Measurements from ENCODE around the gene CUL5.
"Not testable (repeated sequence)": the region's sequence is repeated elsewhere in the genome, so short reads cannot be mapped to it uniquely, and the experiment has no call there.

The CUL5 gene

GRCh38 chr11:108115500-108116140 lies 106.9 kb downstream of the CUL5 start:
- DNase-seq (ENCODE audit: low spot score), result peak; percentile 60

GRCh38 chr11:108117746-108118371 lies 109.2 kb downstream of the CUL5 start:
- no peak for DNase-seq (ENCODE audit: low spot score)

GRCh38 chr11:108120936-108121273 lies 112.2 kb downstream of the CUL5 start:
- not testable (repeated sequence) for DNase-seq (ENCODE audit: low spot score)

DNA sequence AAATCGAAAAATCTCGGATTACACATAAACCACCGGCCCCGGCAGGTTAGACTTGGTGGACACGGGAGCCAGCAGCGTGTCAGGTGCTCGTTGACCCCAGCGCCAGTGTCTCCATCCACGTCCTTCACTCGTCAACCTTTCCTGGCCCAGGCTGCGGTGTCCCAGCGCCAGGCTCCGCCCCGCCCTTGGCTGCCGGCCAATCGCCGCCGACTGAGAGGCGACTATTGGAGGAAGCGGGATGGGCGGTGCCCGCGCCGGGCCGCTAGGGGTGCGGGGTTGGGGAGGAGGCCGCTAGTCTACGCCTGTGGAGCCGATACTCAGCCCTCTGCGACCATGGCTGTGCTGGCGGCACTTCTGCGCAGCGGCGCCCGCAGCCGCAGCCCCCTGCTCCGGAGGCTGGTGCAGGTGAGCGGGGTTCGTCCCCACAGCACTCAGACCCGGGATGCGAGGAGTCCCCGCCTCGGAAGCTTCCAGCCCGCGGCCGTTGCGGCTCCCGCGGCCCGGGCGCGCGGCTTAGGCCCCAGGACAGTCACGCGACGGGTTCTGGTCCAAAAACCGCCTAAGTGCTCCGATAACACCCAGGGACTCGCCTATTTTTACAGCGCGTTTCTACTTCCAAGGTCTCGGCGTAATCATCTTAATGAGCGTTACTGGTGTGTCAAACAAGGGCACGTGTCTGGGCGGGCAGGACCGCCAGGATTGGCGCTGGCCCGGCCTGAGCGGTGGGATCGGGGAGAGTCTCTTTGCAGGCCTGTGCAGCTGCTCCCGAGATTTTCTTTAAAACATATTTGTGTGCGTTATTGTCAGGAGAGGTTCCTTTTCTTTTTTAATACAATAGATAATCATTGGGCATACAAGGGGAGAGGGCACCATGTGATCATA lies 112.8 kb downstream of the CUL5 start, which contains the start of gene ACAT1:
Gene ACAT1, plus strand, starts transcription at position 294 of the 882 bp plus-strand sequence. Its CDS starts 40 bp downstream, at position 334.
- DNase-seq (ENCODE audit: low spot score), result peak; percentile 95

DNA sequence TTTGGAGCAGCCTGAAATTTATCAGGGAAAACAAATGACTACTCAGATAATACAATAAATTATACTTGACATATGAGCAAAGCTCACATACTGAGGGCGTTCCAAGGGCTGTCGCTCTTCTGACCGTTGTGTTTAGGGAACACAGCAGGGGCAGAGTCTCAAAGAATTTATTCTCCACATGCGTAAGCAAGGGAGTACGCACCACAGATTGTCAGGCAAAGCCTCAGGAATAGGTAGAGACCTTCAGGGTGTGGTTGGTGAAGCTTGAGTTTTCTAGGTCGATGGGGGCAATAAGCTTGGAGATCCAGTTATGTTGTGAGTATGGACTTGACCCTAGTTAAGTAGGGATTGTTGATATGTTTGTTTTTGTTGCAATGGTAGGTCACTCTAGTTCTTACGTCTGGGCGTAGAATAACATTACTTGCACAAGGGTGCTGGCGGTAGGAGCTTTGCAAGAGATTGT lies 113.5 kb downstream of the CUL5 start:
- DNase-seq (ENCODE audit: low spot score), result no peak

GRCh38 chr11:108125096-108125495 lies 116.4 kb downstream of the CUL5 start:
- no peak for DNase-seq (ENCODE audit: low spot score)

GRCh38 chr11:108128772-108129171 lies 120.1 kb downstream of the CUL5 start:
- no peak for DNase-seq (ENCODE audit: low spot score)

DNA sequence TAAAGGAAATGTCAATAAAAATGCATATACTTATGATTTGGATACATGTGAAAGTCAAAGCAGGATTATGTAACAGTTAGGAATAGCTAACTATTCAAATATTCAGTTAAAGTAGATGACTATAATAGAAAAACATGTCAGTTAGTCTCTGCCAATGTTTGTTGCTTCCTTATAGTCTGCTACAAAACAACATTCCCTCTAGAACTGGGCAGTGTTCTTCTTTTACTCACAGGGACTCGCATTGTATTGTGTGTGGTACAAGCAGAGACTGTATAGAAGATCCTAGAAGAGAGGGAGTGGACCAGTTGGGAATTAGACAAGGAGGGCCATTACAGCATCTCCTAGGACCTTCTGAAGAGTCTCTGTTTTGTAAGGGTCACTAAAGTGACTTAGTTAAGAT lies 123.3 kb downstream of the CUL5 start:
- no peak for DNase-seq (ENCODE audit: low spot score)

DNA sequence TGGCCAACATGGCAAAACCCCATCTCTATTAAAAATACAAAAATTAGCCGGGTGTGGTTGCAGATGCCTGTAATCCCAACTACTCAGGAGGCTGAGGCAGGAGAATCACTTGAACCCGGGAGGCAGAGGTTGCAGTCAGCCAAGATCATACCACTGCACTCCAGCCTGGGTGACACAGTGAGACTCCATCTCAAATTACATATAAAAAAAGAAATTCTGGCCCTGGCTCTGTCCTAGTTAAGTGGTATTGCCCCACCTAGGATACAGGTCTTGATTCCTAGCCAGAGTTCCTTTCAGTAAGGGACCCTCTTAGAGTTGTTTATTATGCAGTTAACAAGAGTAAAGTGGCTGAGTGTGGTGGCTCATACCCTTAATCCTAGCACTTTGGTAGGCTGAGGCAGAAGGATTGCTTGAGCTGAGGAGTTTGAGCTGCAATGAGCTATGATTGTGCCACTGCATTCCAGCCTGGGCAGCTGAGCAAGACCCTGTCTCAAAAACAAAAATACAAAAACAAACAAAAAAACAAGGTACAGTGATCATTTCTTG lies 124.4 kb downstream of the CUL5 start:
- DNase-seq (ENCODE audit: low spot score), result not testable (repeated sequence)

- DNase-seq (ENCODE audit: low spot score), result no peak
Measured at GRCh38 chr11:108135845-108136544, 127.3 kb downstream of the CUL5 start.

- DNase-seq (ENCODE audit: low spot score), result no peak
Measured at GRCh38 chr11:108137212-108137611, 128.5 kb downstream of the CUL5 start.

DNA sequence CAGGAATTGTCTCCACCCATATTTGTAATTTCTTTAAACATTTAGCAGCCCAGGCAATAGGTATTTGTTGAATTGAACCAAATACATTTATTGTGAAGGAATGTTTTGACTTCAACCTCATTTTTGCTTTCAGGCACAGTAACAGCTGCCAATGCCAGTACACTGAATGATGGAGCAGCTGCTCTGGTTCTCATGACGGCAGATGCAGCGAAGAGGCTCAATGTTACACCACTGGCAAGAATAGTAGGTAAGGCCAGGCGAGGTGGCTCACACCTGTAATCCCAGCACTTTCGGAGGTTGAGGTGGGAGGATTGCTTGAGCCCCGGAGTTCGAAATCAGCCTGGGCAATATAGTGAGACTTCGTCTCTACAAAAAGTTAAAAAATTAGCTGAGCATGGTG lies 133.6 kb downstream of the CUL5 start:
- no peak for DNase-seq (ENCODE audit: low spot score)

DNA sequence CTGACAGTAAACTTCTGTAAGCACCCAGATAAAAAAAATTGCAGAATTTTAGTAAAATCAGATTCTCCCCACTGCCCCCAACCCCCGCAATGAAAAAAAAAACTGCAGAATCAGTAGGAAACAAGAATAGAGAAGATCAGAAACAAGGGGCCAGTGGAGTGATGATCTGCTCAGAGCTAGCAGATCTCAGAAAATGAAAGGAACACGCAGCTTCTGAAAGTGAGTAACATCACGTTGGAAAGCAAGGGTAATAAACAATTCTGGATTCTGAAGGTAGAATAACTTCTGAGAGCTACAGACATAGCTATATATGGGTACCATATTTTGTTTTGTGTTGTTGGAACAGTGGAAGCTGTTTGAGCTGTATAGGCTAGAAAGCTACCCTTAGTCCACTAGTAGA lies 135.9 kb downstream of the CUL5 start:
- DNase-seq (ENCODE audit: low spot score), result no peak

DNA sequence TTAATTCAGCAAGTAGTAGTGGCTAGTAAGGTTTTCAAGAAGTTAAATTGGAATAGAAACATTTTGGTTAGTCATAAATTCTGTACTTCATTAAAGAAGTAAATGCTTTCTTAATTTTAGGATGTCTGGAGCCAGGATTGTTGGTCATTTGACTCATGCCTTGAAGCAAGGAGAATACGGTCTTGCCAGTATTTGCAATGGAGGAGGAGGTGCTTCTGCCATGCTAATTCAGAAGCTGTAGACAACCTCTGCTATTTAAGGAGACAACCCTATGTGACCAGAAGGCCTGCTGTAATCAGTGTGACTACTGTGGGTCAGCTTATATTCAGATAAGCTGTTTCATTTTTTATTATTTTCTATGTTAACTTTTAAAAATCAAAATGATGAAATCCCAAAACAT lies 138.5 kb downstream of the CUL5 start:
- no peak for DNase-seq (ENCODE audit: low spot score)

DNA sequence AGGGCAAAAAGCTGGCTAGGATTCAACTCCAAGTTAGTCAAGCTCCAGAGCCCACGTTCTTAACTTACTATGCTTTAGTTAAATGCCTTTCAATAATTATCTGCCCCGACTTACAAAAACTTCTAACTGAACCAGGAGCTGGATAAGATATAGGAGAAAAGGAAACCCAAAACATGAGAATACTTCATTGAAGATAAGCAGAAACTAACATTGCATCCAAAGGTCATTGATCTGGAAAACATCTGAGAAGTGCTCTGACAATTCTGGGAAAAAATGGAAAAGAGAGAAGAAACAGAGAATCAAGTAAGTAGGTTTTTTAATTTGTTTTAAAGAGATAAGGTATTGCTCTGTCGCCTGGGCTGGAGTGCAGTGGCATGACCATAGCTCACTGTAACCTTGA lies 139.9 kb downstream of the CUL5 start:
- DNase-seq (ENCODE audit: low spot score), result no peak

DNA sequence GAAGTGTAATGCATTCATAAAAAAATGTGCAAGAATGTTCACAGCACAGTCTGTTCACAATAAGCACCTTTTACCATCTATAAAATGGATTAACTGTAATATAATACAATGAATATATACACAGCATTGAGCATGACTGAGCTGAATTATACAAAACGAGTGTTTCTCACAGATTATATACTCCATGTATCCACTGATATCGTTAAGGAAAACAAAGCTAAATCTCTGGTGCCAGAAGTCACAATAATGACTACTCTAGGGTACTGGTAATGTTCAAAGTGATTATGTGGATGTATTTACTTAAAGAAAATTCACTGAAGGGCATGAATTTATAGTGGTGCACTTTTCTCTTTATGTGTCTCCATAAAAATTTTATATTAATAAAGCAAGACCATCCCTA lies 145.9 kb downstream of the CUL5 start:
- no peak for DNase-seq (ENCODE audit: low spot score)
